Renal cortex interstitium (tissue), 11 donors: Measurements from ENCODE around the gene DNAJC16. TPM values are rescaled to one million over a fixed set of nuclear protein-coding genes. Genes with fewer than 3 reads are reported as not detected.

Experiments
- DNase-seq, 11 donors: peaks; one replicate each; pipeline ENCODE4 v3.0.0-alpha.2; 2013; ENCODE audit warnings: low read depth in 9 of 11, low spot score in 4 of 11; ENCODE audit errors: extremely low read depth in 1 of 11
- polyA plus RNA-seq, 3 donors: library from polyadenylated mRNA; unstranded; fragments of 120-200 nt; gene quantifications; one replicate each; pipeline ENCODE4 v1.2.1, GENCODE V29; 2013; ENCODE audit not compliant: insufficient read length in 3 of 3

The DNAJC16 gene
- polyA plus RNA-seq, 3 donors, result 27.0 to 40.5 (median 31.6) TPM

GRCh38 chr1:15558516-15558915 lies 31.9 kb downstream of the DNAJC16 start:
- no peak for DNase-seq

GRCh38 chr1:15559189-15559810 lies 32.7 kb downstream of the DNAJC16 start:
- peak in 1 of 11 donors; percentile 46 for DNase-seq

DNA sequence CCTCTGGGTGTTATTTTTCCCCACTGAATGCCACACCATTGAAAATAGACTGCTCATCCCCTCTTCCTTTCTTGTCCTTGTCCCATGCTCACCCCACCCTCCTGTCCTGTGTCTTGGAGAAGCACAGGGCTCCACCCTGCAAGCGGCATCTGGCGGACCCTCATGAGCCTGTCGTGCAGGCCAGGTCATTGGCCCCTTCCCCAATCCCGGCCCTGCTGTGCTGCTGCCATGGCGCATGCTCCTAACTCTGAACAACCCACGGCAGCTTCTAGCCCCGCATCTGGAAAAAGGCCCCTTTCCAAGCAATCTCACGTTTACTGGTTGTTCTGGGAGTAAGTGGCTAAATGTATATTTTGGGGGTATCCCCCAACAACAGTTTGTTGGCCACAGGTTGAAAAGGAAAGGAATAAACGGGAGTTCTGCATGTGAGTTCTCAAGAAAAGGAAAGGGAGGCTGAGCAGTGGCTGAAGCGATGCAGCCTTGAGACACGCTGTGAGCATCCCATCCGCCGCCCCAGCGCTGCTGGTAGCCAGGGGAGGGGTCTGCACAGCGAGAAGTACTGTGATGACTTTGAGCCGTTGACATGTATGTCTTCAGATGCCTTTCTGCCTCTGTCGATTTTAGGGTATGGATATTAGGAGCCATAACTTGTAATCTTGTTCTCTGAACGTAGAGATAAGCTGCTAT lies 41.9 kb downstream of the DNAJC16 start:
- DNase-seq, result no peak

DNA sequence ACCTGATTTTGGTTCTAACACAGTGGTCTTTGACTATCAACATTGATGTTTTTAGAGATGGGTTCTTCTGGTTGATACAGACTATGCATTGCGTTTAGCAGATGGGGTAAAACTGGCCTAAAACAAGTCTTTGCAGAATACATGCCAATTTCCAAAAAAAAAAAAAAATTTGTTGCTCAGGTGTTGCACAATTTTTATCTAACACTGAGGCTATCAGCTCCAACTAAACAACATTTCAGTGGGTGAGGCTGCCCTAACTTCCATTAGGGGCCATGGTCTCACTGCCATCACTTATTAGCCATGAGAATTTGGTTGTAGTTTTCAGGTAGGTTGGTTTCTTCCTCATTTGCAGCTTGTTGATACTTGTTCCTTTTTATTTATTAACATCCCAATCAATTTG lies 44.2 kb downstream of the DNAJC16 start:
- DNase-seq, result no peak

- no peak for DNase-seq
Measured at GRCh38 chr1:15571266-15571665, 44.6 kb downstream of the DNAJC16 start.

DNA sequence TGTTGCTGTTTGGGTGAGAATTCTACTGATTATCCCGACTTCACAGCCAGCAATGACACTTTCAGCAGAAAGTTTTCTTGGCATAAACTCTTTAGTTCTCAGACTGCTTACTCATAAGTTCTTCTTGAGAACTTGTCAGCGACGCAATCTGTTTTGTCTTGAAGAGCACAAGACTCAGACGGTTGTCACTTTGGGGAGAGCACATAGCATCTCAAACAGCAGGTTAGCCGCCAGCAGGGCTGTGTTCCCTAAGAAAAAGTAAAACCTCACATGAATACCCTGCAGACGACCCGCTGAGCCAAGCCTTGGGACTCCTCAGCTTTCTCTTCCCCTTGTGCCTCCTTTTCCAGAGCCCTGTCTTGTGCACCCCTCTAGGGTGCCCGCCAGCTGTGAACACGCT lies 46.8 kb downstream of the DNAJC16 start:
- DNase-seq, result no peak

DNA sequence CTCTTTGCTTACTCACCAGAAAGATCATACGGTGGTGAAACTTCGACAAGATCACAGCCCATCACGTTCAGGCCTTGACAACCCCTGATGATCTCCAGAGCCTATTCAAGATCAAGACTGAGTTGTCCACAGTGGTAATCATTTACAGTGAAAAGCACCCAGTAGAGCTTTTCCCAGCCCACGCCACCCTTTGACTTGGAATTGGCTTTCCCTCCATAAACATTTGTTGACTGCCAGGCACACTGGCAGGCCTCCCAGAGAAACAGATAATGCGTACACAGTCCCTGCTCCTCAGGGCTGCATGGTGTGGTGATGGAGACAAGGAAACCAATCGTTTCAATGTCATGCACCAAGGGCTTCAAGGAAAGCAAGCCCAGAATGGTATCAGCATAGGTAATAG lies 48.1 kb downstream of the DNAJC16 start:
- DNase-seq, result no peak

GRCh38 chr1:15575549-15576150 lies 49.0 kb downstream of the DNAJC16 start:
- no peak for DNase-seq

- DNase-seq, result no peak
Measured at GRCh38 chr1:15577691-15578090, 51.0 kb downstream of the DNAJC16 start.

DNA sequence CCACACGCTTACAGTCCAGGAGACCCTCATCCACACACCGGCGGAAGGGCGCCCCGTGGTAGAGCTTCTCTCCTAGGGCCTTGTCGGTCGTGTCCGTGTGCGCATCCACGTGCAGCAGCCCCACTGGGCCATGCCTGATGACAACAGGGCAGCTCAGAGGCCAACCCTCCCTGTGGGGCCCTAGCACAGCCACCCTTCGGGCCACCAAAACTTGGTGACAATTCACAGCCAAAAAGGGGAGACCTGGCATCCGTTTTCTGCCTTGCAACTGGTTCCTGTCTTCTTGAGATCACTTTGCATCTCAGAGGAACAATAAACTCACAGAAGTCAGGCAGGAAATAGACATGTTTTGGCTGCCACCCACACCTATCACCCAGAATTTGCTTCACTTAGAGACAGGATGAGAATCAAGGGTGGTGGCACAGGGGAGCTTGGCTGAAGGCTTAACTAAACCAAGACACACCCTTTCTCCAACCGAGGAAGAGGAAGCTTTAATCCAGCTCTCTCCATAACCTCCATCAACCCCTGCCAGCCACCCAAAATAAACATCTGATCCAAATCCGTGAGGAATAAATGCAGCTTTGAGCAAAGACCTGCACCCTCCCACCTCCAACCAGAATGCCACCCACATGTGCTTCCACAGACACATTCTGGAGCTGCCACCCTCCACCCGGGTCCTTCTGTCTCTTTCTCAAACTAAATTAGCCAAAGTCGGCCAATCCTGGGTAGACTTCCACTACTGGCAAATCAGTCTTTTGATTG lies 52.5 kb downstream of the DNAJC16 start:
- DNase-seq, result no peak

DNA sequence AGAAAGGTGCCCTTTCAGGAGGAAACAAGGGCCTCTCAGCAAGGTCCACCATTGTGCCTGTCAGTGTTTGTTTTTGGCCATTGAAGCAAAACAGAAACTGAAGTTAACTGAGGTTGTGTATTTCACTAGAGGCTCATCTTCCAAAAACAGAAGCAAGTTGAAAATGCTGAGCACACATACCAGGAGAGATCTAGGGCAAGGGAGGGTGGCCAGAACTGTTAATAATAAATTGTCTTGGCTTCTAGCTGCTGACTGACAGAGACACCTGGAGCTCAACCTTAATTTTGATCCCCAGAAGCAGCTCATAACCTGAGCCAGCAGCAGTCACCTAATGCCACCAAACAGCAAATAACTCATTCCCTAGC lies 53.0 kb downstream of the DNAJC16 start:
- DNase-seq, result no peak

DNA sequence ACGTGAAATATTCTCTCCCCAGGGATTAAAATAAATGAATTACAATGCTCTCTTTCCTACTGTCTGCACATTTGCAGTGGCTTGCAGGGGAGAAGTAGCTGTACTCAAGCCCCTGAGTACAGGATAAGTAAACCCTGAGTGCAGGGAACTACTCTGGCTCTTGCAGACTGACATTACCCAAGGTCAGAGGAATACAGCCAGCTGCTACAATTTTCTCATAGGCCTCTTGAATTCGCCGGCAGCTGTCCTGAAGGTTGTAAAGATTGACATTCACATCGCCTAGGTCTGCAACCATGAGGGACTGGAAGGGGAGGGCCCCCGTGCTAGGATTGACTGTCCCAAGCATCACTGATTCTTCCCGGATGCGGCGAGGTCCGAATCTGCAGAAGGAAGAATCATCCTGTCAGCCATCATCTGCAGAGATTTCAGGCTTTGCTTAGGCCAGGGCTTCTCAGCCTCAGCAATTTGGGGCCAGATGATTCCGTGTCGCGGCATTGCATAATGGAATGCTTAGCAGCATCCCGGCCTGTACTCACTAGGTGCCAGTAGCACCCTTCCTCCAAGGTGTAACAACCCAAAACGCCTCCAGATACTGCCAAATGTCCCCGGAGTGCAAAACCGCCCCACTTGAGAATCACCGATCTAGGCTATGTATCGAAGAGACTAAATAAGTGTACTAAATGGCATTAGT lies 56.5 kb downstream of the DNAJC16 start:
- no peak for DNase-seq

- peak in 1 of 11 donors; percentile 19 for DNase-seq
Measured at GRCh38 chr1:15584489-15585363, 58.1 kb downstream of the DNAJC16 start, which contains the start of gene AGMAT. Gene AGMAT (minus strand): TSS chr1:15585051. CDS start chr1:15584967, 84 bp downstream.

- no peak for DNase-seq
Measured at GRCh38 chr1:15592285-15592684, 65.6 kb downstream of the DNAJC16 start.

GRCh38 chr1:15595809-15596617 lies 69.4 kb downstream of the DNAJC16 start:
- DNase-seq, result no peak

GRCh38 chr1:15598436-15598835 lies 71.8 kb downstream of the DNAJC16 start:
- no peak for DNase-seq
